Measurements from ENCODE around the gene CDH4. TPM values are rescaled to one million over a fixed set of nuclear protein-coding genes. Genes with fewer than 3 reads are reported as not detected.

The CDH4 gene
- total and polyA plus RNA-seq, 10 donors: 0.30 to 20.1 (median 7.7) TPM

GRCh38 chr20:61667056-61667792 is 415.2 kb downstream of the CDH4 start:
- 70 to 85% (median 81%) methylated on average over 15 to 20 of the region's 20 CpGs for WGBS, 5 donors
- Histone ChIP-seq H3K9me3 (peaks cover 0 to 22% (median 0%) of the 10 kb centered on the region in 8 donors), H3K4me3 (no peak overlapping the region), H3K27ac (no peak overlapping the region), H3K36me3 (no peaks in the 10 kb centered on the region), H3K27me3 (replicated peaks in 1 of 7) (peaks cover 0 to 7% (median 0%) of the 10 kb centered on the region in 7 donors), H3K4me1 (peaks cover 0 to 11% (median 0%) of the 10 kb centered on the region in 6 donors)
- intact Hi-C loops (cut with DNase I; ENCODE audit: low total_unique reads): no loop called here
- DNase-seq: peak; percentile 65
- TF ChIP-seq CTCF (IDR thresholded peaks at IDR 0.05 in 8 of 11, conservative IDR thresholded peaks at IDR 0.05 in 3 of 11) (no peak), POLR2A (IDR thresholded peaks at IDR 0.05) (no peak), POLR2AphosphoS5 (IDR thresholded peaks at IDR 0.05) (no peak)

GRCh38 chr20:61668065-61668650 is 416.1 kb downstream of the CDH4 start:
- TF ChIP-seq CTCF (IDR thresholded peaks at IDR 0.05 in 8 of 11, conservative IDR thresholded peaks at IDR 0.05 in 3 of 11) (no peak), POLR2A (IDR thresholded peaks at IDR 0.05) (no peak)
- WGBS, 5 donors: 30 to 58% (median 46%) methylated on average over 6 to 9 of the region's 9 CpGs
- no peaks in the 10 kb centered on the region for H3K36me3 ChIP-seq
- intact Hi-C loops (cut with DNase I; ENCODE audit: low total_unique reads): no loop called here
- H3K9me3 ChIP-seq: peaks cover 0 to 22% (median 0%) of the 10 kb centered on the region in 8 donors
- H3K4me1 ChIP-seq: peaks cover 0 to 14% (median 0%) of the 10 kb centered on the region in 6 donors
- no peak overlapping the region for H3K4me3 ChIP-seq
- H3K27me3 ChIP-seq (replicated peaks in 1 of 7): peaks cover 0 to 7% (median 0%) of the 10 kb centered on the region in 7 donors
- DNase-seq: peak; percentile 28
- no peak overlapping the region for H3K27ac ChIP-seq

DNA sequence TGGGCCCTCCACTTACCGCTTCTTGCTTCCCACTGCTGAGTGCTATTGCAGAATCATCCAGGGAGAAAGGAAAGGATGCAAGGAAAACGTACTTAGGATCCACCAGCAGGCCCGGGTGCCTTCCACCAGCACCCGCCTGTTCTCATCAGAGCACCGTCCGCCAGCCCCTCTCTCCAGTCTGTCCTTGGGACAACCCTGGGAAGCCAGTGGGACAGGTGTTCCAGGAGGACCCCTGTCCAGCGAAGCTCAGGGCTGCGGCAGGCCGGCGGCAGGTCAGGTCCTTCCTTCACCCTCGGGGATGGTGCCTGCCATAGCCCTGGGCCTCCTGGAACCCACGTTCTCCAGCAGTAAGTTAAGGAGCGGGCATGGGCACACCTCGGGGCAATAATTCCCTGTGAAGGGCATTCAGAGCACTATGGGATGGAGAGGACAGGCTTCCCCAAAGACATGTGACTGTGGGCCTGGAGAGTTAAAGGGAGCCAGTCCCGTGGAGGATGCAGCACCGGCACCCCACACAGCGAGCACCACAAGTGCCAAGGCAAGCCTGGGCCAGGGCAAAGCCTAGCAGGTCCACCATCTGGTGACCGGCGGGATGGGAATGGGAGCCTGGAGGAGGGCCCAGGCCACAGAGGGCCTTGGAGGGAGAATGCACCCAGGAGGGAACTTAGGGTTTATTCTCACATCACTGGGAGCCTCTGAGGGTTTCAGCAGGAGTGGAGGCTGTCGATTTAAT is 416.9 kb downstream of the CDH4 start:
- H3K4me3 ChIP-seq: no peak overlapping the region
- 89 to 95% (median 92%) methylated on average over 12 to 20 of the region's 20 CpGs for WGBS, 5 donors
- peaks cover 0 to 22% (median 0%) of the 10 kb centered on the region in 8 donors for H3K9me3 ChIP-seq
- no peak overlapping the region for H3K27ac ChIP-seq
- DNase-seq: peak; percentile 58
- no peaks in the 10 kb centered on the region for H3K36me3 ChIP-seq
- peaks cover 0 to 17% (median 0%) of the 10 kb centered on the region in 6 donors for H3K4me1 ChIP-seq
- H3K27me3 ChIP-seq (replicated peaks in 1 of 7): peaks cover 0 to 7% (median 0%) of the 10 kb centered on the region in 7 donors
- TF ChIP-seq POLR2AphosphoS5 (IDR thresholded peaks at IDR 0.05): no peak
- TF ChIP-seq CTCF (IDR thresholded peaks at IDR 0.05 in 8 of 11, conservative IDR thresholded peaks at IDR 0.05 in 3 of 11): no peak
- no peak for TF ChIP-seq POLR2A (IDR thresholded peaks at IDR 0.05)
- intact Hi-C loops (cut with DNase I; ENCODE audit: low total_unique reads): no loop called here
